Ishikawa (cell line): Measurements from ENCODE around the gene ANKRD33B.

Experiments
- NFIC ChIP-seq: IDR thresholded peaks from 2 replicates; pipeline ENCODE4 v1.6.1; 2012
- RAD21 ChIP-seq: IDR thresholded peaks from 2 replicates; pipeline ENCODE4 v1.6.1; 2012; ENCODE audit warnings: low read depth
- YY1 ChIP-seq: IDR thresholded peaks from 2 replicates; pipeline ENCODE4 v1.6.1; 2012; ENCODE audit warnings: low read depth

- TF ChIP-seq YY1 (no peak), RAD21 (no peak), NFIC (no peak)
Measured at GRCh38 chr5:10593531-10594181, 29.8 kb downstream of the ANKRD33B start.
